ENCODE results near the gene PDE8B. TPM values are rescaled to one million over a fixed set of nuclear protein-coding genes. Genes with fewer than 3 reads are reported as not detected.

The PDE8B gene
- total and polyA plus RNA-seq, 2 donors: 0.38 to 1.5 TPM

DNA sequence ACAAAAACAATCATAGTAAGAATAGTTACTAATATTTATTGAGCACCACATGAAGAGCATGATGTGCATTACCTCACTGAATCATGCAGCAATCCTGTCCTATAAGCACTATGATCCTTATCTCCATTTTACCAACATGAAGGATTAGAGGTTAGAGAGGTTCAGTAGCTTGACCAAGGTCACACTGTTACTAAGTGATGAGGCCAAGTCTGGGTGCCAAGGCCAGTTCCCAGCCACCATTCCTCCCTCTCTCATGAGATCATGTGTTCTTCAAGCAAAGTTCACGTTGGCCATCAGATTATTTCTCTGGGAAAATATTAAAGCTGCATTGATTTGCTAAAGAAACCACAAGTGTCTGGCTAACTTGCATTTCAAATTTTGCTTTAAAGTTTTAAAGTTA, 31.0 kb downstream of the PDE8B start:
- H3K4me3 ChIP-seq (ENCODE audit: low read length in 2 of 2): no peak overlapping the region
- WGBS: 91% methylated on average over 1 of the region's 1 CpG
- no peaks in the 10 kb centered on the region for H3K4me1 ChIP-seq (ENCODE audit: control insufficient read depth in 2 of 2, insufficient read depth in 2 of 2, low read length in 2 of 2)
- no peaks in the 10 kb centered on the region for H3K36me3 ChIP-seq (ENCODE audit: control insufficient read depth in 2 of 2, insufficient read depth in 2 of 2, low read length in 1 of 2)
- DNase-seq (ENCODE audit: low read depth in 6 of 9, low spot score in 9 of 9): no peak
- H3K9me3 ChIP-seq (ENCODE audit: control insufficient read depth in 2 of 2, insufficient read depth in 1 of 2, low read length in 1 of 2): no peaks in the 10 kb centered on the region
- no peak overlapping the region for H3K27ac ChIP-seq (ENCODE audit: low read depth in 1 of 2, low read length in 1 of 2)
- H3K27me3 ChIP-seq (ENCODE audit: control insufficient read depth in 2 of 2, insufficient read depth in 1 of 2, low read length in 1 of 2): no peaks in the 10 kb centered on the region

DNA sequence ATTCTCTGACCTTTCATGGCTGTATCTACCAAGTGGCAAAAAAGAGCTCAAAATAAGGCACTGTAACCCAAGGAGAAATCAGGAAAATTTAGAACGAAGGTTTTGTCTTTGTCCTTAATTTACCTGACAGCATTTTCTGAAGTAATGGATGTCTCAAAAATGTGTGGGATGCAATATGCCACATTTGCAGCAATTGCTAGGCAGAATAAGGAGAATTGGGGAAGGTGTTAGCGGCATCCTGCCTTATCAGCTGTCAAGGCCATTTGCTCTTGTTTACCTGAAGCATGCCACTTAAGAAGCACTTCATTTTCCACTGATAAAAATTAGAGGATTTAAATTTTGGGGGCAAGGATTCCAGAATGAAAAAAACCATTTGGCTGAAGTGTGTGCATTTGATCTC, 39.0 kb downstream of the PDE8B start:
- Histone ChIP-seq H3K4me3 (ENCODE audit: low read length in 2 of 2) (no peak overlapping the region), H3K9me3 (ENCODE audit: control insufficient read depth in 2 of 2, insufficient read depth in 1 of 2, low read length in 1 of 2) (no peaks in the 10 kb centered on the region), H3K36me3 (ENCODE audit: control insufficient read depth in 2 of 2, insufficient read depth in 2 of 2, low read length in 1 of 2) (no peaks in the 10 kb centered on the region), H3K27me3 (ENCODE audit: control insufficient read depth in 2 of 2, insufficient read depth in 1 of 2, low read length in 1 of 2) (no peaks in the 10 kb centered on the region), H3K27ac (ENCODE audit: low read depth in 1 of 2, low read length in 1 of 2) (no peak overlapping the region), H3K4me1 (ENCODE audit: control insufficient read depth in 2 of 2, insufficient read depth in 2 of 2, low read length in 2 of 2) (no peaks in the 10 kb centered on the region)
- no peak for DNase-seq (ENCODE audit: low read depth in 6 of 9, low spot score in 9 of 9)
- 95% methylated on average over 2 of the region's 2 CpGs for WGBS

DNA sequence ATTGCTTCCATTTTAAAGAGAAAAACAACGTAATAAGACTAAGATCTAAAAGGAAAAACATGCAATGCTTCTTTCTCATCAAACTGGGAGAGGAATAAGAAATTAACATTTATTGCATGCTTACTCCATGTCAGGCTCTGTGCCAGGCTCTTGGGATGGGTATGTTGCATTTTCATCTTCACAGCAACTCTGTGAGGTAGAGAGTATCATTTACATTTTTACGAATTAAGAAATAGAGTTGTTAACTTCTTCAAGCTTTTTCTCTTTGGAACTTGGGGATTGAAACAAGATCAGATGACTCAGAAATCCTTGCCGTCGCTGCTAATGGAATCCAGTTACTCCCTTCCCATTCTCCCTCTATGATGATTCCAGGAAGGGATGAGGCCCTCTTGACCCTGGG, 39.5 kb downstream of the PDE8B start:
- Histone ChIP-seq H3K36me3 (ENCODE audit: control insufficient read depth in 2 of 2, insufficient read depth in 2 of 2, low read length in 1 of 2) (no peaks in the 10 kb centered on the region), H3K4me3 (ENCODE audit: low read length in 2 of 2) (no peak overlapping the region), H3K4me1 (ENCODE audit: control insufficient read depth in 2 of 2, insufficient read depth in 2 of 2, low read length in 2 of 2) (no peaks in the 10 kb centered on the region), H3K27me3 (ENCODE audit: control insufficient read depth in 2 of 2, insufficient read depth in 1 of 2, low read length in 1 of 2) (no peaks in the 10 kb centered on the region), H3K9me3 (ENCODE audit: control insufficient read depth in 2 of 2, insufficient read depth in 1 of 2, low read length in 1 of 2) (no peaks in the 10 kb centered on the region), H3K27ac (ENCODE audit: low read depth in 1 of 2, low read length in 1 of 2) (no peak overlapping the region)
- 94% methylated on average over 4 of the region's 4 CpGs for WGBS
- no peak for DNase-seq (ENCODE audit: low read depth in 6 of 9, low spot score in 9 of 9)

DNA sequence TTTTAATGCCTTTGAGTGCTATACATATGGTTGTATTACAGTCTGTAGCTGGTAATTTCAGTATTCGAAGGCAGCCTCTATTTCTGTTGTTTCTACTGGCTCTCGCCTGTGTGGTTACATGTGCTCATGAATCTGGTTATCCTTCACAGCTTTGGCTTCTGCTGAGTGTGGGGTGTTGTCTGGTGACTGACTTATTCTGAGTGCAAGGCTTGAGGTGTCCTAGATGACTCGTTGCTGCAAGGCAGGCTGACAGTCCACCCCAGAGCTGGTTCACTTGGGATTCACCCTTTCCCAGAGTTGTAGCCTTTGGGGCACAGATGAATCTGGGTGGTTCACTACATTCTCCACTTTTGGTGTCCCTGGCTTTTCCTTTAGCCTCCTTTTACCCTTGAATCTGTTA, 41.4 kb downstream of the PDE8B start:
- no peak overlapping the region for H3K4me3 ChIP-seq (ENCODE audit: low read length in 2 of 2)
- no peaks in the 10 kb centered on the region for H3K36me3 ChIP-seq (ENCODE audit: control insufficient read depth in 2 of 2, insufficient read depth in 2 of 2, low read length in 1 of 2)
- no peaks in the 10 kb centered on the region for H3K27me3 ChIP-seq (ENCODE audit: control insufficient read depth in 2 of 2, insufficient read depth in 1 of 2, low read length in 1 of 2)
- WGBS: 90% methylated on average over 3 of the region's 3 CpGs
- no peaks in the 10 kb centered on the region for H3K9me3 ChIP-seq (ENCODE audit: control insufficient read depth in 2 of 2, insufficient read depth in 1 of 2, low read length in 1 of 2)
- H3K4me1 ChIP-seq (ENCODE audit: control insufficient read depth in 2 of 2, insufficient read depth in 2 of 2, low read length in 2 of 2): no peaks in the 10 kb centered on the region
- no peak for DNase-seq (ENCODE audit: low read depth in 6 of 9, low spot score in 9 of 9)
- no peak overlapping the region for H3K27ac ChIP-seq (ENCODE audit: low read depth in 1 of 2, low read length in 1 of 2)

DNA sequence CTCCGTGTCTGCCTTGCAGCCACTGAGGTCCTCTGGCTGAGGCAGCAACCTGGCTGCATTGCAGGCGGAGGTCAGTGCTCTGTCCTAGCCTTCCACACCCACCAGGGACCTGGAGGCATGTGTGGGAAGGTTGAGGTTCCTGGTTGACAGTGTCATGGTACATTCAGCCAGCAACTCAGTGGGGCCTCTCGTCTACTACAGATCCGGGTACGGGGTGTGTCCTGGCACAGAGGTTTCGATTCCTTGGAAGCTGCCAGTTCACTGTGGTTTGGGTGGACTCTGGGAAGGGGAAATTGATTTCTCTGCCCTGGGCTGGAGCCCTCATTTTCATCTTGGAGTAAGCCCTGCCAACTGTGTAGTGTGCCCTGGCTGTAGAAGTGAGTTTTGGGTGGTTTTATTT, 45.1 kb downstream of the PDE8B start:
- no peaks in the 10 kb centered on the region for H3K27me3 ChIP-seq (ENCODE audit: control insufficient read depth in 2 of 2, insufficient read depth in 1 of 2, low read length in 1 of 2)
- H3K27ac ChIP-seq (ENCODE audit: low read depth in 1 of 2, low read length in 1 of 2): no peak overlapping the region
- 80% methylated on average over 6 of the region's 6 CpGs for WGBS
- peaks cover 0 to 4% of the 10 kb centered on the region in 2 donors for H3K4me1 ChIP-seq (ENCODE audit: control insufficient read depth in 2 of 2, insufficient read depth in 2 of 2, low read length in 2 of 2)
- no peaks in the 10 kb centered on the region for H3K9me3 ChIP-seq (ENCODE audit: control insufficient read depth in 2 of 2, insufficient read depth in 1 of 2, low read length in 1 of 2)
- no peak overlapping the region for H3K4me3 ChIP-seq (ENCODE audit: low read length in 2 of 2)
- H3K36me3 ChIP-seq (ENCODE audit: control insufficient read depth in 2 of 2, insufficient read depth in 2 of 2, low read length in 1 of 2): no peaks in the 10 kb centered on the region
- DNase-seq (ENCODE audit: low read depth in 6 of 9, low spot score in 9 of 9): no peak

DNA sequence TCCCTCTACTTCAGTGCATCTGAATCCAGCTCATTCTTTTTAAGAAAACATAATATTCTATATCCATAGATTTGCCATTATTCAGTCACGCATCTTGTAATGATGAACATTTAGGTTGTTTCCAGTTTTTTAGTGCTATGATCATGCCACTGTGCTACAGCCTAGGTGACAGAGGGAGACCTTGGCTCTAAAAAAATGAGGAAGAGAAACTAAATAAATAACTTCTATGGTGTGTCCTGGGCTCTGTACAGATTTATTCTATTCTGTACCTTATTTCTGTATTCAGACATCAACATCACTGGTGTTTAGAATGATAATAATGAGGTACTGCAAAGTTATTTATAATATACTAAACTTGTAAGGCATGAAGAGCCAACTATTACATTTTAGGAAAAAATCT, 45.9 kb downstream of the PDE8B start:
- Histone ChIP-seq H3K4me1 (ENCODE audit: control insufficient read depth in 2 of 2, insufficient read depth in 2 of 2, low read length in 2 of 2) (peaks cover 0 to 4% of the 10 kb centered on the region in 2 donors), H3K27me3 (ENCODE audit: control insufficient read depth in 2 of 2, insufficient read depth in 1 of 2, low read length in 1 of 2) (no peaks in the 10 kb centered on the region), H3K9me3 (ENCODE audit: control insufficient read depth in 2 of 2, insufficient read depth in 1 of 2, low read length in 1 of 2) (no peaks in the 10 kb centered on the region), H3K27ac (ENCODE audit: low read depth in 1 of 2, low read length in 1 of 2) (no peak overlapping the region), H3K4me3 (ENCODE audit: low read length in 2 of 2) (no peak overlapping the region), H3K36me3 (ENCODE audit: control insufficient read depth in 2 of 2, insufficient read depth in 2 of 2, low read length in 1 of 2) (no peaks in the 10 kb centered on the region)
- DNase-seq (ENCODE audit: low read depth in 6 of 9, low spot score in 9 of 9): no peak
- 99% methylated on average over 1 of the region's 1 CpG for WGBS

DNA sequence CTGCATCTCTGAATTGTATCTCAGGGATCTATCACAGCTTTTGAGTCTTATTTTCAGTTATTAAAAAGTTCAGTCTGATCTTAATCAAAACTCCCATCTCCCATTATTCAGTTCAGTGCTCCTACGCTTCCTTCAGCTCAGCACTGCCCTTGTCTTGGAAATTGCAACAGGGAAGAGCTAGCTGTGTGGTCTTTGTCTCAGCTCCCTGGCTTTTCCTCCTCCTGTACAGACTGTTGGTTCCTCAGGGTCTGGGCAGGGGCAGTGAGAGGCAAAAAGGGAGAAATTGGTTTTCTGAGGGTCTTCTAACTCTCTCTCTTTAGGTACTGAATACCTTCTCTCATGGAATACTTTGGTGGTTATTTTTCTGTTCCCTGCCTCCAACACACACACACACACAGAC, 48.2 kb downstream of the PDE8B start:
- peaks cover 0 to 4% of the 10 kb centered on the region in 2 donors for H3K4me1 ChIP-seq (ENCODE audit: control insufficient read depth in 2 of 2, insufficient read depth in 2 of 2, low read length in 2 of 2)
- WGBS: 100% methylated on average over 1 of the region's 1 CpG
- H3K36me3 ChIP-seq (ENCODE audit: control insufficient read depth in 2 of 2, insufficient read depth in 2 of 2, low read length in 1 of 2): no peaks in the 10 kb centered on the region
- H3K4me3 ChIP-seq (ENCODE audit: low read length in 2 of 2): no peak overlapping the region
- H3K9me3 ChIP-seq (ENCODE audit: control insufficient read depth in 2 of 2, insufficient read depth in 1 of 2, low read length in 1 of 2): no peaks in the 10 kb centered on the region
- H3K27ac ChIP-seq (ENCODE audit: low read depth in 1 of 2, low read length in 1 of 2): no peak overlapping the region
- DNase-seq (ENCODE audit: low read depth in 6 of 9, low spot score in 9 of 9): no peak
- no peaks in the 10 kb centered on the region for H3K27me3 ChIP-seq (ENCODE audit: control insufficient read depth in 2 of 2, insufficient read depth in 1 of 2, low read length in 1 of 2)

DNA sequence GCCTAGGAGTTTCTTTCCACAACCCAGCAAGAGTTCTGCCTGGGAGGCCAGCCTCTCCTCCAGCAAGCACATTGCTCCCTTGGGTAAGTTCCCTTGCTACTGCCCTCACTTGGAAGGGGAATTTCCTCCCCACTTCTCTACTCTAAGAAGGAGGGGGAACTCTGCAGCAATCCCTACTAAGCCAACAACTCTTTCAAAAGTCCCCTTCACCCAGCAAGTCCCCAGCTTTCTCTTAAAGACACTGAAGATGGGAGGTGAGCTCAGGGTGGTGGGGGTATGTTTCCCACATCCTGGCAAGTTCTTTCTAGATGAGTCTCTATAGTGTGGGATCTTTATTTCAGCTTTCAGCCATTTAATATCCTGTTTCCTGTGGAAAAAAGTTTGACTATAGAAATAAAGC, 49.0 kb downstream of the PDE8B start:
- H3K4me1 ChIP-seq (ENCODE audit: control insufficient read depth in 2 of 2, insufficient read depth in 2 of 2, low read length in 2 of 2): peaks cover 0 to 4% of the 10 kb centered on the region in 2 donors
- H3K36me3 ChIP-seq (ENCODE audit: control insufficient read depth in 2 of 2, insufficient read depth in 2 of 2, low read length in 1 of 2): no peaks in the 10 kb centered on the region
- H3K27ac ChIP-seq (ENCODE audit: low read depth in 1 of 2, low read length in 1 of 2): no peak overlapping the region
- H3K27me3 ChIP-seq (ENCODE audit: control insufficient read depth in 2 of 2, insufficient read depth in 1 of 2, low read length in 1 of 2): no peaks in the 10 kb centered on the region
- H3K9me3 ChIP-seq (ENCODE audit: control insufficient read depth in 2 of 2, insufficient read depth in 1 of 2, low read length in 1 of 2): no peaks in the 10 kb centered on the region
- DNase-seq (ENCODE audit: low read depth in 6 of 9, low spot score in 9 of 9): peak in 1 of 9 donors; percentile 9
- no peak overlapping the region for H3K4me3 ChIP-seq (ENCODE audit: low read length in 2 of 2)

DNA sequence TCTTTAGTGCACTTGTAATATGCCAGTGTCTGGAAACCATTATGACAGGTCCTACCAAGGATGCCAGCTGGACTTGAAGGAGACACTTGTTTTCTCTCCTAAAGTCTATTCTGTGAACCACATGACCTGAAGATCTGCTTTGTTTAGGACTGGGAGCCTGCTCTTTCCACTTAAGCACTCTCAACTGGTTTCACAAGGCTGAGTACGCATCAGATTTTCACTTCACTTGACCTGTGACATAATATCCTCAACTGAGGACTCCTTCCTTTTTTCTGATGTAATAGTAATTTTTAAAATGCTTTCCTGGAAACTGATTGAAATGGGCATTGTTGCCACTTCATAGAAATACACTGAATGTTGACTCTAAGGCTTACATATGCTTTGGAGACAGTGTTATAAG, 52.2 kb downstream of the PDE8B start:
- H3K27me3 ChIP-seq (ENCODE audit: control insufficient read depth in 2 of 2, insufficient read depth in 1 of 2, low read length in 1 of 2): no peaks in the 10 kb centered on the region
- WGBS: 99% methylated on average over 1 of the region's 1 CpG
- H3K9me3 ChIP-seq (ENCODE audit: control insufficient read depth in 2 of 2, insufficient read depth in 1 of 2, low read length in 1 of 2): no peaks in the 10 kb centered on the region
- DNase-seq (ENCODE audit: low read depth in 6 of 9, low spot score in 9 of 9): no peak
- no peaks in the 10 kb centered on the region for H3K36me3 ChIP-seq (ENCODE audit: control insufficient read depth in 2 of 2, insufficient read depth in 2 of 2, low read length in 1 of 2)
- H3K4me1 ChIP-seq (ENCODE audit: control insufficient read depth in 2 of 2, insufficient read depth in 2 of 2, low read length in 2 of 2): peaks cover 0 to 4% of the 10 kb centered on the region in 2 donors
- H3K4me3 ChIP-seq (ENCODE audit: low read length in 2 of 2): no peak overlapping the region
- H3K27ac ChIP-seq (ENCODE audit: low read depth in 1 of 2, low read length in 1 of 2): no peak overlapping the region

DNA sequence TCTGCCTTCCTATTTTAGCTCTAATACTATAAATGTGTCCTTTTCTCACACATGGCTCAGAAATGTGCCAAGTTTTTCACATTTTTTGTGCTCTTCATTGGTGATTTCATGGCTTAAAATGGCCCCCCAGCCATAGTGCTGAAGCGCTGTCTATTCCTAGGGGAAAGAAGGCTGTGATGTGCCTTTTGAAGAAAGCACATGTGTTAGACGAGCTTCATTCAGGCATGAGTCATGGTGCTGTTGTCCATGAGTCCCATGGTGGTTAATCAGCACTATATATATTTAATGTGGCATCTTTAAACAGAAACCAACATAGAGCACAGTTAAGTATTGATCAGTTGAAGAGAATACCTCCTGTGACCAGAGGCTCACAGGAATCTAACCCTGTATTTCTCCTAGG, 55.8 kb downstream of the PDE8B start:
- DNase-seq (ENCODE audit: low read depth in 6 of 9, low spot score in 9 of 9): no peak
- Histone ChIP-seq H3K4me1 (ENCODE audit: control insufficient read depth in 2 of 2, insufficient read depth in 2 of 2, low read length in 2 of 2) (no peaks in the 10 kb centered on the region), H3K36me3 (ENCODE audit: control insufficient read depth in 2 of 2, insufficient read depth in 2 of 2, low read length in 1 of 2) (no peaks in the 10 kb centered on the region), H3K4me3 (ENCODE audit: low read length in 2 of 2) (no peak overlapping the region), H3K27ac (ENCODE audit: low read depth in 1 of 2, low read length in 1 of 2) (no peak overlapping the region), H3K27me3 (ENCODE audit: control insufficient read depth in 2 of 2, insufficient read depth in 1 of 2, low read length in 1 of 2) (no peaks in the 10 kb centered on the region), H3K9me3 (ENCODE audit: control insufficient read depth in 2 of 2, insufficient read depth in 1 of 2, low read length in 1 of 2) (no peaks in the 10 kb centered on the region)
- 98% methylated on average over 2 of the region's 2 CpGs for WGBS
